Memory B cell (primary cell): Measurements from ENCODE around the gene MUCL3.
"Not testable (repeated sequence)": the region's sequence is repeated elsewhere in the genome, so short reads cannot be mapped to it uniquely, and the experiment has no call there.

Source experiments
- ATAC-seq: fragments of 150-1000 bp; cut with Tn5 transposase; 2 replicates; pipeline ENCODE4 v1.10.0; 2021; ENCODE audit warnings: low read depth, mild to moderate bottlenecking, moderate library complexity
- DNase-seq, 2 donors: peaks; one replicate each; pipeline ENCODE4 v3.0.0; 2022; ENCODE audit warnings: low spot score in 2 of 2
- H3K27ac Mint-ChIP-seq: one replicate; pipeline ENCODE4 v1.8.0; 2022; ENCODE audit warnings: mild to moderate bottlenecking, moderate library complexity, mixed read lengths
- H3K27me3 Mint-ChIP-seq: one replicate; pipeline ENCODE4 v1.8.0; 2022; ENCODE audit warnings: mixed read lengths
- H3K36me3 Mint-ChIP-seq: one replicate; pipeline ENCODE4 v1.8.0; 2022; ENCODE audit warnings: mild to moderate bottlenecking, mixed read lengths
- H3K4me1 Mint-ChIP-seq: one replicate; pipeline ENCODE4 v1.8.0; 2022; ENCODE audit warnings: mixed read lengths
- H3K4me3 Mint-ChIP-seq: one replicate; pipeline ENCODE4 v1.8.0; 2022; ENCODE audit warnings: mild to moderate bottlenecking, moderate library complexity, mixed read lengths
- H3K9me3 Mint-ChIP-seq: one replicate; pipeline ENCODE4 v1.8.0; 2022; ENCODE audit warnings: mixed read lengths

MUCL3 gene

GRCh38 chr6:30988209-30988825 is 47.5 kb downstream of the MUCL3 start:
- no peak overlapping the region for H3K4me3 Mint-ChIP-seq
- peaks cover 7% of the 10 kb centered on the region for H3K4me1 Mint-ChIP-seq
- H3K36me3 Mint-ChIP-seq, result no peaks in the 10 kb centered on the region
- DNase-seq (no peak), ATAC-seq (no peak)
- no peak overlapping the region for H3K27ac Mint-ChIP-seq
- no peaks in the 10 kb centered on the region for H3K9me3 Mint-ChIP-seq
- H3K27me3 Mint-ChIP-seq, result peaks cover 13% of the 10 kb centered on the region

GRCh38 chr6:30990422-30991086 is 49.8 kb downstream of the MUCL3 start:
- peak overlapping the region; percentile 49 for H3K4me3 Mint-ChIP-seq
- no peak overlapping the region for H3K27ac Mint-ChIP-seq
- ATAC-seq, result peak; percentile 77
- H3K9me3 Mint-ChIP-seq, result no peaks in the 10 kb centered on the region
- H3K27me3 Mint-ChIP-seq, result peaks cover 3% of the 10 kb centered on the region
- H3K36me3 Mint-ChIP-seq, result no peaks in the 10 kb centered on the region
- no peak for DNase-seq
- peaks cover 7% of the 10 kb centered on the region for H3K4me1 Mint-ChIP-seq

DNA sequence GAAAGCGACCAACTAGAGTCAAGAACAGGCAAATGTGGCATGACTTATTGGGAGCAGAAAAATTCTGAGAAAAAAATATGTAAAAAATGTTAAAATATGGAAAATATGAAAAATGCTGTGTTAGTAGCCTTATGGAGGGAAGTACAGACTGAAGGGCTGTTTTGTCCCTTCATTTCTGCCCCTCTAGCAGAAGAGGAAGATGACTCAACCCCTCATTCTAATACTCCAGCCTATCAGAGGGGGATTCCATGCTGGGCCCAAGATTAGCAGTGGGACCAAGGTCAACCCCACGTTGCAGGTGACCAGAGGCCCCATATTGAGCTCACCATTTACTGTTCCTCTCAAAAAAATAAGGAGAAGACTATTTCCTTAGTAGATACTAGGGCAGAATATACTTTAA is 51.1 kb downstream of the MUCL3 start:
- H3K27ac Mint-ChIP-seq, result no peak overlapping the region
- H3K9me3 Mint-ChIP-seq, result no peaks in the 10 kb centered on the region
- peaks cover 6% of the 10 kb centered on the region for H3K27me3 Mint-ChIP-seq
- H3K4me3 Mint-ChIP-seq, result no peak overlapping the region
- H3K36me3 Mint-ChIP-seq, result no peaks in the 10 kb centered on the region
- ATAC-seq (no peak), DNase-seq (no peak)
- H3K4me1 Mint-ChIP-seq, result peaks cover 7% of the 10 kb centered on the region

DNA sequence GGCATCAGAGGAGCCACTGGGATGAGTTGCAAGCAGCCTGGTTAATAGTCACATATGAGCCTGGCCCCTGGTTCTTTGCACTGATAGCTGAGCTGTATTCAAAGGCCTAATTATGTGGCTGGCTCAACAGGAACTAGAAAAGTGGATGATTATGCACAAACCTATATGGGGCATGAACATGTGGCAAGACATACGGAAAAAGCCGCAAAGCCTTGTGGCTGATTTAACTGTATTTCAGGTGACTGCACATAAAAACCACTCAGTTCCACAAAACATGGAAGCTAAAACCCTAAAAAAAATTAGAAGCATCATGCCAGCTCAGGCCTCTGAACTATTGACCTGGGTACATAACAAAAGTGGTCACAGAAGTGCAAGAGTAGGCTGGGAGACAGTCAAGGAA is 56.5 kb downstream of the MUCL3 start:
- Mint-ChIP-seq H3K27ac (no peak overlapping the region), H3K4me1 (no peaks in the 10 kb centered on the region), H3K4me3 (no peak overlapping the region), H3K27me3 (peaks cover 7% of the 10 kb centered on the region), H3K9me3 (no peaks in the 10 kb centered on the region), H3K36me3 (no peaks in the 10 kb centered on the region)
- ATAC-seq (no peak), DNase-seq (no peak)

DNA sequence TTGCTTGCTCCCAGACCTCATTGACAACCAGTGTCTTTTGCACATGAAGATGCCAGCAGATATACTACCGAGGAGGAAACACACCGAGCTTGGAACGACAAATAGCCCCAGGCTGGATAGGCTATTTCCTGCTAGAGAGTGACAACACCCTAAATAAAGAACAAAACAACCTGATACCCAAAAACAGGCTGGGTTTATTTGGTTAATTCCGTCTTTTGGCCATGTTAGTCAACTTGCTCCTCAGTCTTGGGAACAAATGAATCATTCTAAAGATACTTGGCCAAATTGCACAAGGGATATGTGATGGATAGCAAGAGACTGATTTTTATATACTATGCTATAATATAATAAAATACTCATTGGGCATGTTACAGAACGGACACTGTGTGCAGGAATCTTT is 58.0 kb downstream of the MUCL3 start:
- Mint-ChIP-seq H3K4me3 (no peak overlapping the region), H3K9me3 (no peaks in the 10 kb centered on the region), H3K36me3 (no peaks in the 10 kb centered on the region), H3K4me1 (no peaks in the 10 kb centered on the region), H3K27me3 (peaks cover 12% of the 10 kb centered on the region), H3K27ac (no peak overlapping the region)
- no peak for ATAC-seq
- no peak for DNase-seq

DNA sequence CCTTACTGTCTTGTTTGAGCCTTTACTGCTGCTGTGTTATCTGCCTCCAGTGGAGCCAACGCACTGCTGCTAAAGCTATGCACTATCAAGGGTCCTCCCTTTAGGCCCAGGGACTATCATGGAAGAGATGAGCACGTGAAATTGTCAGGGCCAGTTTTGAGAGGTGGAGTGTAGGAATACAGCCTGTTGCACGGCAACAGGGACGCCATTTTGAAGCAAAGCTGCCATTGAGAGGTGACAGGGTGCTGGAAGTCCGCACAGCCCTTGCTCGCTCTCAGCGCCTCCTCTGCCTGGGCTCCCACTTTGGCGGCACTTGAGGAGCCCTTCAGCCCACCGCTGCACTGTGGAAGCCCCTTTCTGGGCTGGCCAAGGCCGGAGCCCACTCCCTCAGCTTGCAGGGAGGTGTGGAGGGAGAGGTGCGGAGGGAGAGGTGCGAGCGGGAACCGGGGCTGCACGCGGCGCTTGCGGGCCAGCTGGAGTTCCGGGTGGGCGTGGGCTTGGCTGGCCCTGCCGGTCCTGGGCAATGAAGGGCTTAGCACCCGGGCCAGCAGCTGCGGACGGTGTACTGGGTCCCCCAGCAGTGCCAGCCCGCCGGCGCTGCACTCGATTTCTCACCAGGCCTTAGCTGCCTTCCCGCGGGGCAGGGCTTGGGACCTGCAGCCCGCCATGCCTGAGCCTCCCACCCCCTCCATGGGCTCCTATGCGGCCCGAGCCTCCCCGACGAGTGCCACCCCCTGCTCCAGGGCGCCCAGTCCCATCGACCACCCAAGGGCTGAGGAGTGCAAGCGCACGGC is 59.5 kb downstream of the MUCL3 start:
- not testable (repeated sequence) for ATAC-seq, H3K27ac Mint-ChIP-seq, H3K4me1 Mint-ChIP-seq

GRCh38 chr6:31001281-31001888 is 60.6 kb downstream of the MUCL3 start:
- Mint-ChIP-seq H3K36me3 (no peaks in the 10 kb centered on the region), H3K4me1 (no peaks in the 10 kb centered on the region), H3K4me3 (no peak overlapping the region), H3K27me3 (peaks cover 11% of the 10 kb centered on the region), H3K9me3 (no peaks in the 10 kb centered on the region), H3K27ac (no peak overlapping the region)
- DNase-seq (no peak), ATAC-seq (no peak)

More for the DNA sequence above, 59.5 kb downstream of the MUCL3 start:
- peaks cover 12% of the 10 kb centered on the region for H3K27me3 Mint-ChIP-seq
- H3K36me3 Mint-ChIP-seq, H3K9me3 Mint-ChIP-seq, H3K4me3 Mint-ChIP-seq, DNase-seq: not testable (repeated sequence)

- Mint-ChIP-seq H3K4me1 (no peaks in the 10 kb centered on the region), H3K27me3 (peaks cover 11% of the 10 kb centered on the region), H3K4me3 (no peak overlapping the region), H3K36me3 (no peaks in the 10 kb centered on the region), H3K9me3 (no peaks in the 10 kb centered on the region), H3K27ac (no peak overlapping the region)
- ATAC-seq, result no peak
- no peak for DNase-seq
Measured at GRCh38 chr6:31002471-31002870, 61.7 kb downstream of the MUCL3 start.
